Astrocyte (in vitro differentiated cells and primary cell): ENCODE results near the gene MICAL3.

Source experiments
- EZH2 ChIP-seq: IDR thresholded peaks from 2 replicates; pipeline ENCODE4 v1.6.1; 2012; ENCODE audit warnings: mild to moderate bottlenecking, low read length, inconsistent platforms; ENCODE audit not compliant: insufficient read depth
- TF ChIP-seq, protein P1 (sequence below): IDR thresholded peaks from 2 replicates; pipeline ENCODE4 v1.5.1; 2011; ENCODE audit warnings: low read depth, mild to moderate bottlenecking, inconsistent platforms, low read length, moderate library complexity; ENCODE audit not compliant: insufficient read depth

DNA sequence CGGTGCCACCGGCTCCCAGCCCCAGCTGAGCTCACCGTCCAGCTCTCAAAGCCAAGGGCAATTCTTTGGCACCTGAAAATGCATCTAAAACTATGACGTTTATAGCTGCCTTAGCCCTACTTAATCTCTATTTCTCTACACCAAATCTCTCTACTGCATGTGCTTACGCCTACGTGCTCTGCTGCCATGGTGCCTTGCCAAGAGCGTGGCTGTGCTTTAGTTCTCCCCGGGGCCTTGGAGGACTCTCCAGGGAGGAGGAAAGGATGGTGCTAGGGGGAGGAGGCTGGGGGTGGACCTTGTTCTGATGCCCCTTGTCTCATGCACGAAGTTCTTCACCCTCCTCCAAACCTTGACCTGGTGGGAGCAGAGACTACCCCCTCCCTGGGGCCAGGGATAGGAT is 241.0 kb downstream of the MICAL3 start:
- TF ChIP-seq, protein P1, sequence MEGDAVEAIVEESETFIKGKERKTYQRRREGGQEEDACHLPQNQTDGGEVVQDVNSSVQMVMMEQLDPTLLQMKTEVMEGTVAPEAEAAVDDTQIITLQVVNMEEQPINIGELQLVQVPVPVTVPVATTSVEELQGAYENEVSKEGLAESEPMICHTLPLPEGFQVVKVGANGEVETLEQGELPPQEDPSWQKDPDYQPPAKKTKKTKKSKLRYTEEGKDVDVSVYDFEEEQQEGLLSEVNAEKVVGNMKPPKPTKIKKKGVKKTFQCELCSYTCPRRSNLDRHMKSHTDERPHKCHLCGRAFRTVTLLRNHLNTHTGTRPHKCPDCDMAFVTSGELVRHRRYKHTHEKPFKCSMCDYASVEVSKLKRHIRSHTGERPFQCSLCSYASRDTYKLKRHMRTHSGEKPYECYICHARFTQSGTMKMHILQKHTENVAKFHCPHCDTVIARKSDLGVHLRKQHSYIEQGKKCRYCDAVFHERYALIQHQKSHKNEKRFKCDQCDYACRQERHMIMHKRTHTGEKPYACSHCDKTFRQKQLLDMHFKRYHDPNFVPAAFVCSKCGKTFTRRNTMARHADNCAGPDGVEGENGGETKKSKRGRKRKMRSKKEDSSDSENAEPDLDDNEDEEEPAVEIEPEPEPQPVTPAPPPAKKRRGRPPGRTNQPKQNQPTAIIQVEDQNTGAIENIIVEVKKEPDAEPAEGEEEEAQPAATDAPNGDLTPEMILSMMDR, result no peak
- no peak for TF ChIP-seq EZH2
